Thoracic aorta (tissue), 2 donors: ENCODE measurements around the gene OR1I1. TPM values are rescaled to one million over a fixed set of nuclear protein-coding genes. Genes with fewer than 3 reads are reported as not detected.
A peak's percentile ranks its signal among the peaks of the same experiment; 100 is the strongest.

Source experiments
- ATAC-seq: fragments of 150-250 bp; one replicate; pipeline ENCODE4 v1.8.0; 2017; ENCODE audit warnings: low read depth; ENCODE audit not compliant: insufficient number of reproducible peaks, low FRiP score
- DNase-seq: peaks from one replicate; pipeline ENCODE4 v3.0.0-alpha.2; 2020; ENCODE audit warnings: low spot score
- H3K27ac ChIP-seq, 2 donors: fragments of 200-600 bp; sonication (generic); 1 replicate in 1 of 2; 2 replicates in 1 of 2; pipeline ENCODE4 v1.5.1; 2016; ENCODE audit warnings: mild to moderate bottlenecking in 2 of 2, moderate library complexity in 2 of 2
- H3K27me3 ChIP-seq: fragments of 200-600 bp; sonication (generic); replicated peaks from 2 replicates; pipeline ENCODE4 v1.6.0; 2016; ENCODE audit warnings: mild to moderate bottlenecking; ENCODE audit not compliant: insufficient read depth
- H3K36me3 ChIP-seq: fragments of 200-600 bp; sonication (generic); one replicate; pipeline ENCODE4 v1.5.1; 2016
- H3K4me1 ChIP-seq, 2 donors: fragments of 200-600 bp; sonication (generic); 1 replicate in 1 of 2; 2 replicates in 1 of 2; pipeline versions ENCODE4 v1.5.1 to v1.6.0; 2016; ENCODE audit warnings: low read depth in 2 of 2, mild to moderate bottlenecking in 1 of 2; ENCODE audit not compliant: control insufficient read depth in 1 of 2
- H3K4me3 ChIP-seq: fragments of 200-600 bp; sonication (generic); 2 replicates; pipeline ENCODE4 v1.5.1; 2016; ENCODE audit warnings: mild to moderate bottlenecking
- H3K9me3 ChIP-seq: fragments of 200-600 bp; sonication (generic); 2 replicates; pipeline ENCODE4 v1.5.1; 2016
- total RNA-seq, 2 donors: library from RNA; depleted of rRNA; stranded (reverse); fragments of >200 nt; gene quantifications; one replicate each; pipeline versions ENCODE4 v1.1.0 to v1.2.3, GENCODE V29; 2016
- TF ChIP-seq, protein P1 (sequence below): fragments of 200-600 bp; sonication (generic); IDR thresholded peaks from one replicate; pipeline ENCODE4 v1.5.1; 2019; ENCODE audit warnings: antibody characterized with exemption

The OR1I1 gene
- total RNA-seq, 2 donors from 2014 or later = not detected

DNA sequence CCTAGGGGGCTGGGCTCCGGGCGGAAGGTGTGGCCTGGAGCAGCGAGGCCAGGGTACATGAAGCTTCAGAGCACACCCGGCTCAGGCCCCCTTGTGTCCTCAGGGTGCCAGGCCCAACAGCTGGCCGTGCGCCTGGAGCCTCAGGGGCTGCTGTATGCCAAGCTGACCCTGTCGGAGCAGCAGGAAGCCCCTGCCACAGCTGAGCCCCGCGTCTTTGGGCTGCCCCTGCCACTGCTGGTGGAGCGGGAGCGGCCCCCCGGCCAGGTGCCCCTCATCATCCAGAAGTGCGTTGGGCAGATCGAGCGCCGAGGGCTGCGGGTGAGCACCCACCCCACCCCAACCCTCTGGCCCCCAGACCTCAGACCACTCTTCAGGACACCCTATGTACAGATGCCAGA, 28.4 kb downstream of the OR1I1 start:
- no peaks in the 10 kb centered on the region for H3K27me3 ChIP-seq
- TF ChIP-seq, protein P1, sequence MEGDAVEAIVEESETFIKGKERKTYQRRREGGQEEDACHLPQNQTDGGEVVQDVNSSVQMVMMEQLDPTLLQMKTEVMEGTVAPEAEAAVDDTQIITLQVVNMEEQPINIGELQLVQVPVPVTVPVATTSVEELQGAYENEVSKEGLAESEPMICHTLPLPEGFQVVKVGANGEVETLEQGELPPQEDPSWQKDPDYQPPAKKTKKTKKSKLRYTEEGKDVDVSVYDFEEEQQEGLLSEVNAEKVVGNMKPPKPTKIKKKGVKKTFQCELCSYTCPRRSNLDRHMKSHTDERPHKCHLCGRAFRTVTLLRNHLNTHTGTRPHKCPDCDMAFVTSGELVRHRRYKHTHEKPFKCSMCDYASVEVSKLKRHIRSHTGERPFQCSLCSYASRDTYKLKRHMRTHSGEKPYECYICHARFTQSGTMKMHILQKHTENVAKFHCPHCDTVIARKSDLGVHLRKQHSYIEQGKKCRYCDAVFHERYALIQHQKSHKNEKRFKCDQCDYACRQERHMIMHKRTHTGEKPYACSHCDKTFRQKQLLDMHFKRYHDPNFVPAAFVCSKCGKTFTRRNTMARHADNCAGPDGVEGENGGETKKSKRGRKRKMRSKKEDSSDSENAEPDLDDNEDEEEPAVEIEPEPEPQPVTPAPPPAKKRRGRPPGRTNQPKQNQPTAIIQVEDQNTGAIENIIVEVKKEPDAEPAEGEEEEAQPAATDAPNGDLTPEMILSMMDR = no peak
- no peak overlapping the region for H3K27ac ChIP-seq
- no peak overlapping the region for H3K4me3 ChIP-seq
- no peak for ATAC-seq
- H3K4me1 ChIP-seq = peaks cover 0 to 32% of the 10 kb centered on the region in 2 donors
- no peaks in the 10 kb centered on the region for H3K9me3 ChIP-seq
- DNase-seq = no peak
- peaks cover 41% of the 10 kb centered on the region for H3K36me3 ChIP-seq

DNA sequence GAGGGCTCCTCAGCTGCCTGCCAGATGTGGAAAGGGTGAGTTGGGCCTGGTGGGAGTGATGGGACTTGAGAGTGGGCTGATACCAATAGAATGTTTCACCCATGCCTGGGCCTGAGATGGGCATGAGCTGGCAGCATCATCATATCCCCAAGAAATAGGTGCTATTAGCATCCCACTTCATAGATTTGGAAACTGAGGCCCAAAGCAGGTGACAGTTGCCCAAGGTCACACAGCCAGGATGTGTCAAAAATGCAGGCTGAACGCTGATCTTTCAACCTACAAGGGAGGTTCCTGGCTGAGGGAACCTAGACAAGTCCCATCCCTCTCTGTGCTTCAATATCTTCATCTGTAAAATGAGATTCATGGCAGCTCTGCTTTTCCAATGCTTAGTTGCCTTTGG, 29.7 kb downstream of the OR1I1 start:
- Histone ChIP-seq H3K27me3 (no peaks in the 10 kb centered on the region), H3K36me3 (peaks cover 54% of the 10 kb centered on the region), H3K27ac (no peak overlapping the region), H3K4me3 (no peak overlapping the region), H3K4me1 (peaks cover 0 to 34% of the 10 kb centered on the region in 2 donors), H3K9me3 (no peaks in the 10 kb centered on the region)
- ATAC-seq (no peak), DNase-seq (no peak)
- TF ChIP-seq, protein P1 = no peak

DNA sequence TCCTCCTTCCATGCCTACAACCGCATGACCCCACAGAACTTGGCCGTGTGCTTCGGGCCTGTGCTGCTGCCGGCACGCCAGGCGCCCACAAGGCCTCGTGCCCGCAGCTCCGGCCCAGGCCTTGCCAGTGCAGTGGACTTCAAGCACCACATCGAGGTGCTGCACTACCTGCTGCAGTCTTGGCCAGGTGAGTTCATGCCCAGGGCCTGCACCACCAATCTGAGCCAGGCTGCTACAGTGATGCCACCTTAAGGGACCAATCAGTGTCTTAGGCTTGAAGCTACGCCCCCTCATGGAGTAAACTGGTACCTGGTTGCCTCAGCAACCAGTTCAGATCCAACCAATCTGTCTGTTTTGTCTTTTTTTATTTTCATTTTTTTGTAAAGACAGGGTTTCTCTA, 30.4 kb downstream of the OR1I1 start:
- Histone ChIP-seq H3K36me3 (peaks cover 60% of the 10 kb centered on the region), H3K4me3 (no peak overlapping the region), H3K4me1 (peaks cover 0 to 34% of the 10 kb centered on the region in 2 donors), H3K27me3 (no peaks in the 10 kb centered on the region), H3K27ac (no peak overlapping the region), H3K9me3 (no peaks in the 10 kb centered on the region)
- DNase-seq = no peak
- TF ChIP-seq, protein P1 = no peak
- no peak for ATAC-seq

DNA sequence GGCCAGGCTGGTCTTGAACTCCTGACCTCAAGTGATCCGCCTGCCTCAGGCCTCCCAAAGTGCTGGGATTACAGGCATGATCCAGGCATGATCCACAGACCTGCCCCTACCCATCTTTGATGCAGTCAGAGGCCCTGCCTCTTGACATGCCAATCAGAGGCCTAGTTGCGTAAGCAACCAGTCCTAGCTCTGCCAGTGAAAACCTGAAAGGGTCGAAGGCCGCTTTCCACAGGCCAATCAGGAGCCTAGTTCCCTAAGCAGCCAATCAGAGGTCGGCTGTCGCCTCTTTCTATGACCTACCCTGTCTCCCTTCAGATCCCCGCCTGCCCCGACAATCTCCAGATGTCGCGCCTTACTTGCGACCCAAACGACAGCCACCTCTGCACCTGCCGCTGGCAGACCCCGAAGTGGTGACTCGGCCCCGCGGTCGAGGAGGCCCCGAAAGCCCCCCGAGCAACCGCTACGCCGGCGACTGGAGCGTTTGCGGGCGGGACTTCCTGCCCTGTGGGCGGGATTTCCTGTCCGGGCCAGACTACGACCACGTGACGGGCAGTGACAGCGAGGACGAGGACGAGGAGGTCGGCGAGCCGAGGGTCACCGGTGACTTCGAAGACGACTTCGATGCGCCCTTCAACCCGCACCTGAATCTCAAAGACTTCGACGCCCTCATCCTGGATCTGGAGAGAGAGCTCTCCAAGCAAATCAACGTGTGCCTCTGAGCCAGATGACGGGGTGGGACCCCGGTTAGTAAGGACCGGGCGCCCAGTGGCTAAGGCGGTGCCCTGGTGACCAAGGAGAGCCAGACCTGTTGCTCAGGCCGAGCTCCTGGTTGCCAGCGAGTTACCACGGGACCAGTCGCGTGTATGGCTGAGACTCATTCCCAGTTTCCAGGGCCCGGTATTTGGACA, 31.5 kb downstream of the OR1I1 start:
- H3K4me3 ChIP-seq = no peak overlapping the region
- H3K9me3 ChIP-seq = no peaks in the 10 kb centered on the region
- no peaks in the 10 kb centered on the region for H3K27me3 ChIP-seq
- ATAC-seq (no peak), DNase-seq (no peak)
- peaks cover 70% of the 10 kb centered on the region for H3K36me3 ChIP-seq
- H3K4me1 ChIP-seq = peaks cover 0 to 26% of the 10 kb centered on the region in 2 donors
- H3K27ac ChIP-seq = peak overlapping the region; percentile 45 to 63
- TF ChIP-seq, protein P1 = no peak

DNA sequence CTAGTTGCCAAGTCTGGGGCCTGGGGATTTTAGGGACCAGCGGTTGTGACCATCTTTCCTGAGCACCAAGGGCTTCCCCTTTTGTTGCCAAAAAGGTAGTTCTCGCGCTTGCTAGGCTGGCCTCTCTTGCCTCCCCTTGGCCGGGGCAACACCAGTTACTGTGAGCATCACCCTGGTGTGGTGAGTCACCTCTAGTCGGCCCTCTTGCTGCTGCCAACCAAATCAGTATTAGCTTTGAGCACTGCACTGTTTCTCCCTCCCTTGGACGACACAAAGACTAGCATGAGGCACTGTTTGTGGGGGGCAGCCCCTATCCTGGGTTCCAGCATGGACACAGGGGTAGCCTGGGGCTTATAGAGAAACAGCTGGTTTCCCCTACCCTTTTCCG, 32.1 kb downstream of the OR1I1 start:
- no peak overlapping the region for H3K4me3 ChIP-seq
- H3K36me3 ChIP-seq = peaks cover 76% of the 10 kb centered on the region
- no peaks in the 10 kb centered on the region for H3K9me3 ChIP-seq
- ATAC-seq (peak; percentile 84), DNase-seq (no peak)
- H3K27me3 ChIP-seq = no peaks in the 10 kb centered on the region
- peak overlapping the region; percentile 45 to 63 for H3K27ac ChIP-seq
- H3K4me1 ChIP-seq = peaks cover 0 to 19% of the 10 kb centered on the region in 2 donors
- TF ChIP-seq, protein P1 = no peak
